Osteocyte (in vitro differentiated cells): ENCODE results near the gene TINCR. TPM values are rescaled to one million over a fixed set of nuclear protein-coding genes. Genes with fewer than 3 reads are reported as not detected.

Experiments
- DNase-seq: peaks from one replicate; pipeline ENCODE4 v3.0.0; 2021; ENCODE audit warnings: mixed read lengths; ENCODE audit not compliant: unreplicated experiment; ENCODE audit errors: extremely low spot score
- H3K27ac Mint-ChIP-seq: one replicate; pipeline ENCODE4 v1.8.0; 2021; ENCODE audit warnings: mild to moderate bottlenecking, mixed read lengths; ENCODE audit not compliant: unreplicated experiment
- H3K27me3 Mint-ChIP-seq: one replicate; pipeline ENCODE4 v1.8.0; 2021; ENCODE audit warnings: mixed read lengths; ENCODE audit not compliant: unreplicated experiment
- H3K36me3 Mint-ChIP-seq: one replicate; pipeline ENCODE4 v1.8.0; 2021; ENCODE audit warnings: mixed read lengths; ENCODE audit not compliant: unreplicated experiment
- H3K4me1 Mint-ChIP-seq: one replicate; pipeline ENCODE4 v1.8.0; 2021; ENCODE audit warnings: mixed read lengths; ENCODE audit not compliant: unreplicated experiment
- H3K4me3 Mint-ChIP-seq: one replicate; pipeline ENCODE4 v1.8.0; 2021; ENCODE audit warnings: mild to moderate bottlenecking, moderate library complexity, mixed read lengths; ENCODE audit not compliant: unreplicated experiment
- H3K9me3 Mint-ChIP-seq: one replicate; pipeline ENCODE4 v1.8.0; 2021; ENCODE audit warnings: mixed read lengths; ENCODE audit not compliant: unreplicated experiment
- total RNA-seq: library from RNA; stranded (reverse); gene quantifications from 2 replicates; pipeline ENCODE4 v1.2.1, GENCODE V29; 2021
- TF ChIP-seq, protein P1 (sequence below): fragments of 200-600 bp; sonication (generic); IDR thresholded peaks from 2 replicates; pipeline ENCODE4 v1.5.0; 2021; ENCODE audit warnings: antibody characterized with exemption, mild to moderate bottlenecking, moderate library complexity

TINCR gene
- total RNA-seq, 1 donor from 2014 or later: 13.5 TPM

DNA sequence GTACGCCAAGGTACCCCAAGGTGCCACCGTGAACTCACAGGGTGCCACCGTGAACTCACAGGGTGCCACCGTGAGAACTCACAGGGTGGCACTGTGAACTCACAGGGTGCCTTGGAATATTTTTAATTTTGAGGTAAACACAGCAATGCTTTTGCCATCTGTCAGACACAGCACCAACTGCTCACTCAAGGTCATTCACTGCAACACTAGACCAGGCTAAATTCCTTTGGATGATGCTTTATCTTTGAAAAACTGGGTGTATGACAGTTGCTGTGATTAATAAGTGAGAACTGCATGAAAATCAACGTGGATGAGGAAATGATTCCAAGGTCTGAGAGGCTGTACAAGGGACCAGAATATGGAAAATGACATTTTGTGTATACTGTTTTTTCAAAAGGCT, 35.9 kb upstream of the TINCR start:
- H3K4me1 Mint-ChIP-seq: no peaks in the 10 kb centered on the region
- TF ChIP-seq, protein P1, sequence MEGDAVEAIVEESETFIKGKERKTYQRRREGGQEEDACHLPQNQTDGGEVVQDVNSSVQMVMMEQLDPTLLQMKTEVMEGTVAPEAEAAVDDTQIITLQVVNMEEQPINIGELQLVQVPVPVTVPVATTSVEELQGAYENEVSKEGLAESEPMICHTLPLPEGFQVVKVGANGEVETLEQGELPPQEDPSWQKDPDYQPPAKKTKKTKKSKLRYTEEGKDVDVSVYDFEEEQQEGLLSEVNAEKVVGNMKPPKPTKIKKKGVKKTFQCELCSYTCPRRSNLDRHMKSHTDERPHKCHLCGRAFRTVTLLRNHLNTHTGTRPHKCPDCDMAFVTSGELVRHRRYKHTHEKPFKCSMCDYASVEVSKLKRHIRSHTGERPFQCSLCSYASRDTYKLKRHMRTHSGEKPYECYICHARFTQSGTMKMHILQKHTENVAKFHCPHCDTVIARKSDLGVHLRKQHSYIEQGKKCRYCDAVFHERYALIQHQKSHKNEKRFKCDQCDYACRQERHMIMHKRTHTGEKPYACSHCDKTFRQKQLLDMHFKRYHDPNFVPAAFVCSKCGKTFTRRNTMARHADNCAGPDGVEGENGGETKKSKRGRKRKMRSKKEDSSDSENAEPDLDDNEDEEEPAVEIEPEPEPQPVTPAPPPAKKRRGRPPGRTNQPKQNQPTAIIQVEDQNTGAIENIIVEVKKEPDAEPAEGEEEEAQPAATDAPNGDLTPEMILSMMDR: no peak
- H3K36me3 Mint-ChIP-seq: peaks cover 57% of the 10 kb centered on the region
- no peak overlapping the region for H3K4me3 Mint-ChIP-seq
- no peak overlapping the region for H3K27ac Mint-ChIP-seq
- H3K9me3 Mint-ChIP-seq: no peaks in the 10 kb centered on the region
- no peak for DNase-seq
- no peaks in the 10 kb centered on the region for H3K27me3 Mint-ChIP-seq

DNA sequence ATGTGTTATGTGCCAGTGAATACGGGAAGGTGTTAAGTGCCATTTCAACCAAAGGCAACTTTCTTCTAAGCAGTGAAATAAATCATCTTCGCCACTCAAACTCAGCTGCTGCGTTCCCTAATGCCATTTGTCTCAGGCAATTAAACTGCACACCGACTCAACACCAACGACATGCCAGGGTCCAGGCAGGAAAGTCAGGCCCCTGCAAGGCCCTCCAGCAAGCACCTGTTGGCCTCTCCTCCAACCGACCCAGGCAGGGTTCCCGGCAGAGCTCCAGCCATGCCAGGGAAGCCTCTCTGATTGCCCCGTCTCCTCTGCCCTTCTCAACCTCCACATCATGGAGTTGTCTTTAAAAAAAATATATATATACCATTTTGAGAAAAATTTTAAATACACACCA, 33.0 kb upstream of the TINCR start:
- no peaks in the 10 kb centered on the region for H3K27me3 Mint-ChIP-seq
- no peak overlapping the region for H3K4me3 Mint-ChIP-seq
- no peak overlapping the region for H3K27ac Mint-ChIP-seq
- DNase-seq: no peak
- H3K9me3 Mint-ChIP-seq: no peaks in the 10 kb centered on the region
- H3K4me1 Mint-ChIP-seq: no peaks in the 10 kb centered on the region
- peaks cover 53% of the 10 kb centered on the region for H3K36me3 Mint-ChIP-seq
- TF ChIP-seq, protein P1: no peak

DNA sequence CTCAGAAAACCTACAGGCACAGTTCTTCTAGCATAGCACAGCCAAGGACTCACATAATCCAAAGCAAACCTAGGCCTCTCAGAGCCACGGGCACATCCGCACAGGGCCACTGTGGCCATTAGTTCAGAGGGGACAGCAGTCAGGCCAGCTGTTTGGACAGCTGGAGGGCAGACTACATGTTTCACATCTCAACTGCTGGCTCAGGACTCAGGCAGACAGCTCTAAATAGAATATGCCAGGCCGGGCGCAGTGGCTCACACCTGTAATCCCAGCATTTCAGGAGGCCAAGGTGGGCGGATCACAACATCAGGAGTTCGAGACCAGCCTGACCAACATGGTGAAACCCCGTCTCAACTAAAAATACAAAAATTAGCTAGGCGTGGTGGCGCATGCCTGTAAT, 28.0 kb upstream of the TINCR start:
- DNase-seq: no peak
- TF ChIP-seq, protein P1: no peak
- Mint-ChIP-seq H3K4me3 (no peak overlapping the region), H3K27me3 (no peaks in the 10 kb centered on the region), H3K9me3 (no peaks in the 10 kb centered on the region), H3K4me1 (no peaks in the 10 kb centered on the region), H3K27ac (no peak overlapping the region), H3K36me3 (peaks cover 61% of the 10 kb centered on the region)

DNA sequence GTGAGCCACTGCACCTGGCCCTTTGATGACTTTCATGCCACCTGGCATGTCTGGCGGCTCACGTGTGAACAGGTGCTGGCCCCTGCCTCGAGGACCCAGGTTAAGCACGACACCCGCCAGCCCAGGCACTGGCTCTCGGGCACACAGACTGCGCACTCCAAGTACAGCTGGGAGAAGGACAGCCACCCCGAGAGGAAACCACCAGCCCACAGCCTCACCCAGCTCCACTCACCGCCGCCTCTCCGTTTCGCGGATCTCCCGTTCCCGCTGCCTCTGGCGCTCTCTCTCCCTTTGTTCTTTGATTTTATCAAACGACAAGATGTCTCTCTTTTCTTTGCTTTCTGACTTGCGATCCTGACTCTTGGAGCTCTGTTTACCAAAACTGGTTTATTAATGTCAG, 27.4 kb upstream of the TINCR start:
- peaks cover 62% of the 10 kb centered on the region for H3K36me3 Mint-ChIP-seq
- no peak overlapping the region for H3K27ac Mint-ChIP-seq
- H3K4me3 Mint-ChIP-seq: no peak overlapping the region

DNA sequence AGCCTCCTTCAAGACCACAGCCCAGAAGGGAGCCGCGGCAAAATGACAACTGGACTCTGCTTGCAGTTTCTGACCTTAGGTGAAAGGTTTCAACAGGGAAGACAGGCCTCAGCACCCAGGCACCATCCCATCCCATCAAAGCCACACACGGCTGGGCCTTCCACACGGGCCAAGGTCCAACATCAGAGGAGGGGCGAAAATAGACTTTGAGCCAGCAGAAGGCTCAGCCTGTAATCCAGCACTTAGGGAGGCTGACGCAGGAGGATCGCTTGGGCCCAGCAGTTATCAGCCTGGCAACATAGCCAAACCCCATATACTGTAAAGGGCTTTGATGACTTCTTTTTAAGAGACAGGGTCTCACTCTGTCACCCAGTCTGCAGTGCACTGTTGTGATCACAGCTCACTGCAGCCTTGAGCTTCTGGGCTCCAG, 26.8 kb upstream of the TINCR start:
- Mint-ChIP-seq H3K27ac (no peak overlapping the region), H3K36me3 (peaks cover 59% of the 10 kb centered on the region), H3K4me3 (no peak overlapping the region), H3K4me1 (no peaks in the 10 kb centered on the region), H3K9me3 (no peaks in the 10 kb centered on the region), H3K27me3 (no peaks in the 10 kb centered on the region)
- TF ChIP-seq, protein P1: no peak
- no peak for DNase-seq

More for the DNA sequence above, 27.4 kb upstream of the TINCR start:
- H3K27me3 Mint-ChIP-seq: no peaks in the 10 kb centered on the region
- TF ChIP-seq, protein P1: no peak
- no peak for DNase-seq
- no peaks in the 10 kb centered on the region for H3K4me1 Mint-ChIP-seq
- no peaks in the 10 kb centered on the region for H3K9me3 Mint-ChIP-seq
